Purkinje cell (primary cell): ENCODE data around the gene TMED4. TPM values are rescaled to one million over a fixed set of nuclear protein-coding genes. Genes with fewer than 3 reads are reported as not detected.

Experiments used
- polyA plus RNA-seq: library from polyadenylated mRNA; unstranded; fragments of >200 nt; fragmentation: Nextera tagmentation; gene quantifications from 2 replicates; pipeline ENCODE4 v1.2.1, GENCODE V29; 2014

Gene TMED4
- polyA plus RNA-seq, result 104 and 119 TPM in 2 replicates

DNA sequence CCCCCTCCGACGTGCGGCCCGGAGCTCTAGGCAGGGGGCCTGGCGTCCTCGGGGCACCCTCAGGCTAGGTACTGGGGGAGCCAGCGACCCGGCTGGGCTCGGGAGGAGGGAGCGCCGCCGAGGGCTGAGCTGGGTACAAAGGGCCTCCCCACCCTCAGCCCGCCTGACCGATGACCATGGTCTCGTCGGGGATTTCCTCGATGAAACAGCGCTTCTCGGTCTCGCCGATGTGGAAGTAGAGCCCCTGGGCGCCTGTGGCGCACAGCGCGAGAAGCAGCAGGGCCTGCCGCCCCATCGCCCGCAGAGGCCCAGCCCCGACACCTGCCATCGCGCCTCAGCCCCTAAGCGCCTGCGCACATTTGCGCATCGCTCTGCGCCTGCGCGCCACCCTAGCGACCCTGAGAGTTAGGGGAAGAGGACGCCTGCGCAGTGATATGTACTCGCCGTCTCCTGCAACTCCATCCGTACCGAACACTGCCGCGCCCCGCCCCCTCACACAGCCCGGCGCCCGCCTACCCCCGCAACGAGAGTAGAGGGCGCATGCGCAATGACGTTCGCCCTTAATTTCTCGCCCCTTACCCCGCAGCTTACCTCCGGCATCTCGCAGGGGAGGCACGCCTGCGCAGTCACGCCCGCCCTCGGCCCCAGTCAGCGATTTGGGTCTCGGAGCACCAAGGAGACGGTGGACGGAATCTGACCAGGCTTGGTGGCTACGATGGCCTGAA is at the start of gene TMED4:
Gene TMED4 (minus strand): TSS at position 353 of the 725 bp plus-strand sequence. CDS start 25 bp downstream, at position 328.

DNA sequence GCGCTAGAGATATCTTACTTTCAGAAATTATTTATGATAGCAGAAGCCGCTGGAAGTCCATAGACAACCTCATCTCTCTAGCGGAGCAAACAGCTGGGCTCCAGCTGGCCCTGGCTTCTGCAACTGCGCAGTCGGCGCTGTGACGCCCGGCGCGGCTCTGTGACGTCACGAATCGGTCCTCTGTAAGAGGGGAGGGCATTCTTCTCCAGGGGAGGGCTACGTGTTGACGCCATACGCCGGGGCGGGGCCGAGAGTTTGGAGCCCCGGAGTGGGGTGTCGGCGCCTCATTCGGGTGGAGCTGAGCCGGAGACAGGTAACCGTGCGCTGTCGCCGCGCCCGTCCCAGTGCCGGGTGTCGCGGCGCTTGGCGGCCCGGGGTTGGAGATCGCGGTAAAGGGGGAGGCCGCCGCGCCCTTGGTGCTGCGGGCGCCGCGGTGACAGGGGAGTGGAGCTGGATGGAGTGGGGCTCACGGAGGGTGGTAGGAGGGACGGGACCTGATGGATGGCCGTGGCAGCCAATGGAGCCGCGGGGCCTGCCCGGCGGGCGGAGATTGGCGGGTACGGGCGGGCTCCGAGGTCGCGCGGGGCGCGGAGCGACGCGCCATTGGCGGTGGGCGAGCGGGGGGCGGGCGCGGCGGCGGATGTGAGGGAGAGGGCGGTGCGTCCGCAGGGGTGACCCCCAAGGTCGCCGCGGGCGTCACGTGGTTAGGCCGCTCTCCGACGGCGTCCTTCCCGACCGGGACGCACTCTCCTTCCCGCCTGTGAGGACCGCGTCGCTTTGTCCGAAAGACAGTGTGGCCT is 24.5 kb upstream of the TMED4 start, which contains the start of gene OGDH:
Gene OGDH (plus strand): TSS at position 287 of the 800 bp plus-strand sequence. CDS start 17,717 bp downstream, outside the sequence.

DNA sequence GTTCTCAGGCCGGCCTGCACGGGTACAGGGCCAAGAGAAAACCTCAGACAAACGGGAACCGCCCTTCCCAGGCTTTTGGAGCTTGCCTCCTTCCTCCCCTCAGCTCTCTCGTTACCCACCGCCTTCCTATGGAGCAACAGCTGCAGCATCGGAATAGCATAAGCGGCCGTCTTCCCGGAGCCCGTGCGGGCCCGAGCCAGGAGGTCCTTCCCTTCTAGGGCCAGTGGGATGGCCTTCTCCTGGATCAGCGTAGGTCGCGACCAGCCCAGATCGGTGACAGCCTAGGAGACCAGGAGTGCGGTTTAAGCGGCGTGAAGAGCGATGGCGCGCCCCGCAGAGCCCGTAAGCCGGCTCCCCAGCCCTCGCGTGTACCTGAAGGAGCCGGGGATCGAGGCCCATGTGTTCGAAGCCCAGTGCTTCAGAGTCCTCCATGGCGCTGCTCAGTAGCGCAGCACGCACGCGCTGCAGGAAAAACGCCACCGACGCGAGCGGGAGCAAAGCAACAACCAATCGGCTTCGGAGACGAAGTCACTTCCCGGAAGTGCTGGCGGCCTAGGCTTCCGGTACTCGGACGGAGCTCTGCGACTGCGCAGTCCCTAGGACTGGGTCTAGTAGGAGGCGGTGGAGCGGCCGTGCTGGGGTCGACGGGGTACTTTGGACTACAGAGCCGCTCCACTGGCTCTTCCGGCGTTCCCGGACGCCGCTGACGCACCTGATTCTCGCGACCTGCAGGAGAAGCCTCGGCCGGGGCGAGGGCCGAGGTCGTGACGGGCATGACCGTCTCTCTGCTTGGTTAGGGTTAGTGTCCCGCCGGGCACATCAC is 8.4 kb downstream of the TMED4 start, which contains the start of gene DDX56:
Gene DDX56 (minus strand): TSS at position 445 of the 823 bp plus-strand sequence. CDS start 13 bp downstream, at position 432.

DNA sequence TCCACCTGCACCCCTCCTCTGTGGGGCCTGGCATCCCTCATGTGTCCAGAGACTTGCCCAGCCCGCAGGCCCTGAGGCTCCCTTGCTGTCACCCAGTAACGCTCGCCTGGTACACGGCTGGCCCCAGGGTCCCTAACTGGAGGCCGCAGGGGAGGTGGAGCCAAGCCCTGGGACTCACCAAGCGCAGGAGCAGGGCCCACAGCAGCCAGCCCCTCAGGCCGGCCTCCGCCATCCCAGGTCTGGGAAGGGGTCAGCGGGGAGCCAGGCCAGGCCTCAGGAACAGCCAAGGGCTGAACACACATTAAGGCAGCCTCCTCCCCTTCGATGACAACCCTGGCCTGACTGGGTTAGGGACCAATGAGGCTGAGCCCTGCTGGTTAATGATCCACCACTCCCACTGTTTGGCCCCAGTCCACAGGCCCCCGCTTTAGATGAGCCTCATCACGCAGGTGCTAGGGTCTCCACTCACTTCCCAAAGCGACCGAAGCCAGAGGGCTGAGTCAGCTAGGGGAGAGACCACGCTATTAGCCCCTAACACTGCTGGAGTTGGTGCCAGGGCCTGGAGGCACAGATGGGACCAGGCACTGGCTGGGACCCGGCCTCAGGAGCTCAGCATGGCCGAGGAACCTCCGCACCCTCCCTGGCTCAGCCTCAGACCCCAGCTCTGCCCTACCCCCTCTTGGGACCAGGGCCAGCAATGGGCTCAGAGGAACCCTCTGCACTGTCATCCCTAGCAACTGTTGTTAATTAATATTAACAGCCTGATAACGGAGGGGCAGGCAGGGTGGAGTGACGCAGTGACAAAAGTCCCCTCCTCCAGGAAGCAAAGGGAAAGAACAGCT is 40.8 kb downstream of the TMED4 start, which contains the start of gene NPC1L1:
Gene NPC1L1 (minus strand): TSS at position 303 of the 842 bp plus-strand sequence. CDS start 71 bp downstream, at position 232.

Other genes with a start within 250 kb of the TMED4 start
- gene NUDCD3, start 91.6 kb downstream of the TMED4 start, polyA plus RNA-seq, result 47.2 and 70.8 TPM in 2 replicates
- not detected in 2 replicates for gene NPC1L1, start 40.9 kb downstream of the TMED4 start, polyA plus RNA-seq
- gene DDX56, start 8.3 kb downstream of the TMED4 start, polyA plus RNA-seq, result 19.8 and 20.4 TPM in 2 replicates
- 7.4 and 17.3 TPM in 2 replicates for gene OGDH, start 24.4 kb upstream of the TMED4 start, polyA plus RNA-seq
- gene ZMIZ2, start 166.6 kb upstream of the TMED4 start, polyA plus RNA-seq, result 0.39 and 0.80 TPM in 2 replicates
- 2,218 and 2,577 TPM in 2 replicates for gene PPIA, start 214.4 kb upstream of the TMED4 start, polyA plus RNA-seq